T1000 (cell line): Measurements from ENCODE around the gene LGMN.

ENCODE experiments used
- DNase-seq: peaks from one replicate; lab custom pipeline; 2025; ENCODE audit warnings: mixed read lengths; lab: John Stamatoyannopoulos, UW

Gene LGMN

GRCh38 chr14:92675976-92676375 lies 72.5 kb downstream of the LGMN start:
- no peak for DNase-seq

GRCh38 chr14:92675421-92675820 lies 73.0 kb downstream of the LGMN start:
- DNase-seq, result no peak

GRCh38 chr14:92673601-92674150 lies 74.8 kb downstream of the LGMN start:
- DNase-seq, result no peak

- no peak for DNase-seq
Measured at GRCh38 chr14:92670643-92671366, 77.6 kb downstream of the LGMN start.

- DNase-seq, result no peak
Measured at GRCh38 chr14:92670160-92670559, 78.3 kb downstream of the LGMN start.

- DNase-seq, result no peak
Measured at GRCh38 chr14:92668276-92668973, 80.0 kb downstream of the LGMN start.

- DNase-seq, result no peak
Measured at GRCh38 chr14:92666251-92666650, 82.2 kb downstream of the LGMN start.

- no peak for DNase-seq
Measured at GRCh38 chr14:92665661-92666110, 82.7 kb downstream of the LGMN start.

GRCh38 chr14:92663049-92663448 lies 85.4 kb downstream of the LGMN start:
- no peak for DNase-seq

GRCh38 chr14:92660571-92660970 lies 87.9 kb downstream of the LGMN start:
- no peak for DNase-seq

- no peak for DNase-seq
Measured at GRCh38 chr14:92659765-92660561, 88.5 kb downstream of the LGMN start.

- DNase-seq, result no peak
Measured at GRCh38 chr14:92658684-92659083, 89.7 kb downstream of the LGMN start.

- no peak for DNase-seq
Measured at GRCh38 chr14:92658160-92658559, 90.3 kb downstream of the LGMN start.

- no peak for DNase-seq
Measured at GRCh38 chr14:92657457-92658142, 90.8 kb downstream of the LGMN start.

- DNase-seq, result no peak
Measured at GRCh38 chr14:92656306-92657081, 91.9 kb downstream of the LGMN start.

- no peak for DNase-seq
Measured at GRCh38 chr14:92655419-92656201, 92.8 kb downstream of the LGMN start.

GRCh38 chr14:92654239-92654901 lies 94.1 kb downstream of the LGMN start:
- DNase-seq, result no peak
